ENCODE data around the gene IER5. TPM values are rescaled to one million over a fixed set of nuclear protein-coding genes. Genes with fewer than 3 reads are reported as not detected.

Gene IER5
- total RNA-seq, 4 donors from 2014 or later: 6.3 to 10.7 (median 8.2) TPM

GRCh38 chr1:181090641-181091126 lies 2.2 kb downstream of the IER5 start:
- no peaks in the 10 kb centered on the region for H3K9me3 ChIP-seq
- H3K4me1 ChIP-seq: peaks cover 0 to 30% (median 12%) of the 10 kb centered on the region in 4 donors
- H3K27me3 ChIP-seq: no peaks in the 10 kb centered on the region
- peak overlapping the region; percentile 80 to 95 (median 88) for H3K4me3 ChIP-seq
- peak in 2 of 3 donors; percentile 34 to 62 for DNase-seq
- peak overlapping the region; percentile 92 to 99 (median 96) for H3K27ac ChIP-seq
- TF ChIP-seq, protein P1, sequence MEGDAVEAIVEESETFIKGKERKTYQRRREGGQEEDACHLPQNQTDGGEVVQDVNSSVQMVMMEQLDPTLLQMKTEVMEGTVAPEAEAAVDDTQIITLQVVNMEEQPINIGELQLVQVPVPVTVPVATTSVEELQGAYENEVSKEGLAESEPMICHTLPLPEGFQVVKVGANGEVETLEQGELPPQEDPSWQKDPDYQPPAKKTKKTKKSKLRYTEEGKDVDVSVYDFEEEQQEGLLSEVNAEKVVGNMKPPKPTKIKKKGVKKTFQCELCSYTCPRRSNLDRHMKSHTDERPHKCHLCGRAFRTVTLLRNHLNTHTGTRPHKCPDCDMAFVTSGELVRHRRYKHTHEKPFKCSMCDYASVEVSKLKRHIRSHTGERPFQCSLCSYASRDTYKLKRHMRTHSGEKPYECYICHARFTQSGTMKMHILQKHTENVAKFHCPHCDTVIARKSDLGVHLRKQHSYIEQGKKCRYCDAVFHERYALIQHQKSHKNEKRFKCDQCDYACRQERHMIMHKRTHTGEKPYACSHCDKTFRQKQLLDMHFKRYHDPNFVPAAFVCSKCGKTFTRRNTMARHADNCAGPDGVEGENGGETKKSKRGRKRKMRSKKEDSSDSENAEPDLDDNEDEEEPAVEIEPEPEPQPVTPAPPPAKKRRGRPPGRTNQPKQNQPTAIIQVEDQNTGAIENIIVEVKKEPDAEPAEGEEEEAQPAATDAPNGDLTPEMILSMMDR (IDR thresholded peaks at IDR 0.05): no peak
- TF ChIP-seq POLR2A (IDR thresholded peaks at IDR 0.05): peak in 1 of 2 donors; percentile 16
- no peaks in the 10 kb centered on the region for H3K36me3 ChIP-seq

DNA sequence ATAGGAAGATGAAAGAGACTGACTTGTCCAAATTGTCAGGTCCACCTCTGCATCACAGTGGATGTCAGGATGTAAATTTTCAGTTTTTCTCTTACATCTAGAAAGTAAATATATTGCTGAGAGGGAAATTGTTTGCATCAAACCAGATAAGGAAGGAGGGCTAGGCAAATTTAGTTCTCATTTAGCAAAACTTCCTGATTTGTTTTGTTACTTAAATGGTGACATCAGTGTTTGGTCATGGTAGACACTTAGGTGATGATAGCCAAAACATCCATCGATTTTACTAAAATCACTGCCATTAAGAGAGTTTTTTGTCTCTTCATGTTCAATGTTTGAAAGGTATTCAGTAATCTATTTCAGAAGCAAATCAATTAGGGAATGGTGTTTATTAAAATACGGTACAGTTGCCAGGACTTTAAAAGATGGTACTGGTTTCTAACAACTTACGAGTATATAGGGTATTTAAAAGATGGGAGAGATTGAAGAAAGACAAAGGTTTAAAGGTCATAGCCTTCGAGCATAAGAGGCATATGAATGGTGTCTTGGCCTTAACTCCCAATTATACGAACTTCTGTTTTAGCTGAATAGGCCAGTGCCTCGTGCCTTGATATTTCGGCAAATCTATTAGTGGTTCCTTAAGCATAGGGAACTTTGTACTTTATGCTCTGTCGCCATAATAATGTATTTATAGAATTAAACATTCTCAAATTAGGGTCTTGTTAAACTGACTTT lies 3.0 kb downstream of the IER5 start:
- no peak for DNase-seq
- Histone ChIP-seq H3K27me3 (no peaks in the 10 kb centered on the region), H3K9me3 (no peaks in the 10 kb centered on the region), H3K27ac (peak overlapping the region in 3 of 4 donors; percentile 92 to 99 (median 94)), H3K4me1 (peaks cover 0 to 30% (median 12%) of the 10 kb centered on the region in 4 donors), H3K4me3 (peak overlapping the region; percentile 80 to 95 (median 88)), H3K36me3 (no peaks in the 10 kb centered on the region)
- TF ChIP-seq, protein P1 (IDR thresholded peaks at IDR 0.05): no peak
- TF ChIP-seq POLR2A (IDR thresholded peaks at IDR 0.05): no peak

DNA sequence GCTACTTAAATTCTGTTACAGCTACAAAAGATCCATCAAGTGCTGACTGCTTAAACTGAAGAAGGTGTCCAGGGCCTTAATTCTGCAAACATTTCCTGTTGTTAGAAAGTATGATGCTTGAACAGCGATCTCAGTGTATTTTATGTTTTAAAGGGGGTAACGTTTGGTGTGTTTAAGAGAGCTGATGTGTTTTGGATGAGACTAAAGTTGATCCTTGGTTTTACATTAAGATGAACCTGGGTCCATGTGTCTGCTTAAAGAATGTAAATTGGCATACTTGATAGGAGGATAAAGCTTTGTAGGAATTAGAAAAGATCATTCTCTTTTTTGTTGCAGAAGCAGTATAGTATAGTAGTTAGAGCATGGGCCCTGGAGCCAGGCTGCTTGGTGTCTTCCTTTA lies 3.6 kb downstream of the IER5 start:
- Histone ChIP-seq H3K4me1 (peaks cover 0 to 30% (median 11%) of the 10 kb centered on the region in 4 donors), H3K36me3 (no peaks in the 10 kb centered on the region), H3K4me3 (peak overlapping the region in 1 of 4 donors; percentile 80), H3K9me3 (no peaks in the 10 kb centered on the region), H3K27ac (no peak overlapping the region), H3K27me3 (no peaks in the 10 kb centered on the region)
- no peak for TF ChIP-seq POLR2A (IDR thresholded peaks at IDR 0.05)
- TF ChIP-seq, protein P1 (IDR thresholded peaks at IDR 0.05): no peak
- DNase-seq: no peak

DNA sequence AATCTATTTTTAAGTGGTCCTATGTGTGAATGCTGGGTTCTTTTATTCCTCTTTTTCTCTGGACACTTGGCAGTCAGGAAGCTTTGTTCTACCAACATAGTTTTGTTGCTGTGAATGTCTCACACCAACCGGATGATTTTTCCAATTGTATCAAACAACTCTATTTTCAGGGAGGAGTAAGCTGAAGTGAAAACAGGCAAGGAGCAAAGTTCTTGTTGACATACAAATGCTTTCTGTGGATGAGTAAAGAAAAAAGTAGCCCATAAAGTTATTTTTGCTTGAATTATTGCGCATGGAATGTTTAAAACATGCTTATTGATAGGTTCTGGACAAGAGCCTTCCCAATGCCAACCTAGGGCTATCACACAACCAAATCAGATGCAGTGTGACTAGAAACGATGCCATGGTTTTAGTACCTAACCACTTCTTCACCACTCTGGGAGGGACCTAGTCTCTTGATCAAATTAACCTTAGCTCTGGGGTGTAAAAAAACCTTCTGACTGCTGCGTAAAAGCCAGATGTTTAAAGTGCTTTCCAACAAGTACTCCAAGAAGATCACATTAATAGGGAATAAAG lies 4.5 kb downstream of the IER5 start:
- no peaks in the 10 kb centered on the region for H3K36me3 ChIP-seq
- H3K4me3 ChIP-seq: no peak overlapping the region
- peaks cover 0 to 30% (median 10%) of the 10 kb centered on the region in 4 donors for H3K4me1 ChIP-seq
- peak overlapping the region in 2 of 4 donors; percentile 9 to 59 for H3K27ac ChIP-seq
- DNase-seq: no peak
- no peaks in the 10 kb centered on the region for H3K9me3 ChIP-seq
- H3K27me3 ChIP-seq: no peaks in the 10 kb centered on the region
- TF ChIP-seq, protein P1 (IDR thresholded peaks at IDR 0.05): no peak
- TF ChIP-seq POLR2A (IDR thresholded peaks at IDR 0.05): no peak

DNA sequence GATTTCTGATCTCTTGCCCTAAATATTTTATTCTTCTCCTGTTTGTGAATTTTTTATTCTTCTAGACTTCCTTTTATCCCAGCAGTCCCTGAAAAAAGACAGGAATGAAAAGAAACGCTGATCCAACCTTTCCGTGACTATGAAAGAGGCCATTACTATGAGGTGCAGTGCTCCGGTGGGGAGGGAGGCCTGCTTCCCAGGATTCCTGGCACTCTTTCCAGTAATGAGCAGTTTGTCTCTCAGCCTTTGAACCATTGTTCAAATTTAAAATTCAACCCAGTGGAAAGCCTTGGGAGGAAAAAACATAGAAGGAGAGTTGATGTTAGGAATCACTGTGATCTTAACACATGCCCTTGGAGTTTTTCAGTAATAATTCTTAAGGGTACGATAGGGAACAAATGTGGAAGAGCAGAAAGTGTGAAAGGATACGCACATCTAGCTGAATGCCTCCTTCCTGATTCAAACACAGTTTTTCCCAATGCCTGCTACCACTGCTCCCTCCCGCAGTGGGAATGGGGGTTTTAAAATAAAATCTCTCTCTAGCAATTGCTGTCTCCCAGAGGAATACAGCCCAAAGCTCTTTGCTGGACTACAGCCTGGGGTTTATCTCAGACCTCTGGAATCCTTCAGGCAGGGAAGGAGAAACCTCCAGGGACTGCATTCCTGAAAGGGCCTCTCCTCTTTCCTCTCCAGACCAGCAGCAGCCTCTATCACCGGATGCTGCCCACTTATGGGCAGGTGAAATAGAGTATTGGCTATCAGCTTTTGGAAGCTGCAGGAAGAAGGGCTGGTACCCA lies 6.1 kb downstream of the IER5 start:
- no peak for TF ChIP-seq POLR2A (IDR thresholded peaks at IDR 0.05)
- TF ChIP-seq, protein P1 (IDR thresholded peaks at IDR 0.05): no peak
- Histone ChIP-seq H3K4me3 (no peak overlapping the region), H3K4me1 (peaks cover 0 to 30% (median 10%) of the 10 kb centered on the region in 4 donors), H3K9me3 (no peaks in the 10 kb centered on the region), H3K36me3 (no peaks in the 10 kb centered on the region), H3K27me3 (no peaks in the 10 kb centered on the region), H3K27ac (peak overlapping the region in 1 of 4 donors; percentile 57)
- DNase-seq: no peak

All from Peyer's patch (tissue), 4 donors.